HG03139 (cell line): ENCODE results near the gene SPINK7.

Experiments used
- ATAC-seq: cut with Tn5 transposase; IDR thresholded peaks from one replicate; pipeline ENCODE4 v1.9.1; 2021; ENCODE audit not compliant: unreplicated experiment

The SPINK7 gene

DNA sequence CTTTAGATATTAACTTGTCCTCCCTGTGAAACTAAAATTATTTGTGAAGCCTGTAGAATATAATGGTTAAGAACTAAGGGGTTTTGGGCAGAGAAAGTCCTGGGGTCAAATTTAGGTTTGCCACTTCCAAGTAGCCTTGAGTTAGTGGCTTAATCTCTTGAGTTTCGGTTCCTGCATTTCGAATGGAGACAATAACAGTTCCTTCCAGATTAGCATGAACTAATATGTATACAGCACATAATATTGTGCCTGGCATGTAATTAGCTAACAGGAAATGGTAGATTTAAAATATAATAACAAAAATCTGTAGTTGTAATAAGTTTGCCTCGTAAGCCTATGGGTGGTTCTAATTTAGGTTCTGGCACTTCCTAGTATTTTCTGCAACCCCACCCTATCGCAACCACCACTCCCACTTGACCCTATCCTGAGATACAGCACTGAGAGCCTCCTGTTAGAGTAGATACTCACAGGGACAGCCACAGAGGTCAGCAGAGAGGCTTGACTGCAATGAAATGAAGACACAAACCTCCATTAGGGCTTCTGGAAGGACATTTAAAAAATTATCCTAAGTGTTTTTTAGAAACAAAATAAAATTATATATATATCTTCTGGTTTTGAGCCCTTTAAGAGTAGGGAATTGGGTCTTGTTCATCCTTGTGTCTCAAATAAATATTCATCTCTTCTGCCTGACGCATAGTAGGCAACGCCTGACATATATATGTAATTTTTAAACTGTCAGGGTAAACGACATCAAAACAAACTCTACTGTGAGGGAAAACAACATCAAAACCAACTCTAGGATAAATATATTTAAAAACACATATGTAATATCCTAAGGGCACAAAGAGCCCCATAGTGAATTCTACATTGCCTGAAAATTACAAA, 31.6 kb downstream of the SPINK7 start:
- ATAC-seq, result no peak

DNA sequence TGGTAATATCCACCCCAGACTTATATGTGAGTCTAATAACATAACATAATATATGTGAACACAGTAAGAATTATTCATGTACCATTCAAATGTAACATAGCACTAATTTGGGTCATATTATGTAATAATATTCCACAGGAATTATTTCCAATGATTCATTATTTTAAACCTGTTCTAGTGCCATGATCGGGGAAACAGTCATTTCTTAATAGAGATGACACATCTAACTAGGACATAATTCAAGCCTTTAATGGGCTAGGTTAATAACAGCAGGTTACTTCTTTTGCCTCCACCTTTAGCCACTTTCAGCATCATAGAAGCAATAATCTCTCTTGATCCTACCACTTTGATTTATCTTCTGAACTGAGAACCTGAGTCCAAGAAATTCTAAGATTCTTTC, 35.5 kb downstream of the SPINK7 start:
- ATAC-seq, result no peak

DNA sequence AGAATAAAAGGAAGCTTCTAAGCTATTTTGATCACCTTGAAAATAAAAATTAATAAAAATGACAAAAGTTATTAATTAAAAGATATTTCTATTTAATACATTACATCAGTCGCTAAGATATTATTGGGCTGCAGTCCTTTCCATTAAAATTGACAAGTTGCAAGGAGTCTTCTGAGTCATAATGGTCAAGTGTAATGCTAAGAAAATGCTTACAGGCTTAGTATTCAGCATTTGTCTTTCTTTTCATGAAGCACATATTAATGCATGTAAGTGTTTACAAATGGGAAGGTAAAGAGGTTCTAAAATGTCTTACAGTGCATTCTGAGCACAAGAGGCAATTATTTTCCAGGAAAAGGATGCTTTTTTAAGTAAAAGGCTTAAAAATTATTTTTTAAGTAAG, 40.5 kb downstream of the SPINK7 start:
- ATAC-seq, result no peak

DNA sequence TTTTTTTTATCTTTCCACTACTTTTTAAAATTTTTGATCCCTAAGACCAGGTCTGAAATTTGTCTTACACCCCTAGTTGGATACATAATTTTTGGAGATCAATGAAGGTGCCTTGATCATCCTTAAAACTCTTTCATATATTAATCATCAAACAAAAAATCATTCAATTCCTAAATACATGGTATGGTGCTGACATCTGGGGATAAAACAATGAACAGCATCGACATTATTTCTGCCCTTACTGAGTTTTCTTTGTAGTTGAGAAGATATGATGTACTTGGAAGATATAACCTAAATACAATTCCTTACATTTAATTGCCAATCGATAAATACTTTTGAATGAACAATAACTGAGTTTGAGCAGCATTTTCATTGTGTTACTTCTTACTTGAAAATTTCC, 41.4 kb downstream of the SPINK7 start:
- ATAC-seq, result no peak

DNA sequence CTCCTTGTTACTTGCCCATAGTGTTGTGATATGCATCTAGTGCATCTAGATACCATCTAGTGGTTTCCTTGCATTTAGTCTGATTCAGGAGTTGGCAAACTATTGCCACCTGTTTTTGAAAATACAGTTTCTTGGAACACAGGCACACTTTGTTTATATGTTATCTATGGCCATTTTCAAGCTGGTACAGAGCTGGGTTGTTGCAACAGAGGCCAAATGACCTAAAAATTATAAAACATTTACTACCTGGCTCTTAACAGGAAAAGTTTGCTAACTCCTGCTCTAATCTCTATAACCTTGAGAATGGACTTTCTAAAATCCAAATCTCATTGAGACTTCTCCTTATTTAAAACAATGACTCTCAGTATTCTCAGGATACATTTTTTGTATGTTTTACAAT, 52.1 kb downstream of the SPINK7 start:
- ATAC-seq, result no peak
